Motor neuron (in vitro differentiated cells): ENCODE measurements around the gene IL1F10. TPM values are rescaled to one million over a fixed set of nuclear protein-coding genes. Genes with fewer than 3 reads are reported as not detected.
A peak's percentile ranks its signal among the peaks of the same experiment; 100 is the strongest.

ENCODE experiments used
- ATAC-seq, 8 experiments: fragments of 200-7000 bp; cut with Tn5 transposase; replicated peaks in 6 of 8; 2 replicates each; pipeline ENCODE4 v1.8.0; 2021; ENCODE audit warnings: mild to moderate bottlenecking in 8 of 8, moderate library complexity in 8 of 8
- H3K27ac ChIP-seq, 2 donors: fragments of 250-450 bp; sonication (Bioruptor Pico); 2 replicates each; pipeline ENCODE4 v1.9.0; 2021; ENCODE audit warnings: antibody characterized with exemption in 2 of 2, mild to moderate bottlenecking in 2 of 2, moderate library complexity in 1 of 2
- H3K4me1 ChIP-seq, 2 donors: fragments of 250-450 bp; sonication (Bioruptor Pico); replicated peaks in 1 of 2; 2 replicates each; pipeline ENCODE4 v1.6.1; 2021; ENCODE audit warnings: antibody characterized with exemption in 2 of 2, mild to moderate bottlenecking in 2 of 2, moderate library complexity in 1 of 2
- H3K4me3 ChIP-seq, 5 donors: fragments of 250-450 bp; sonication (Bioruptor Pico); 2 replicates each; pipeline ENCODE4 v1.9.0; 2021; ENCODE audit warnings: antibody characterized with exemption in 5 of 5, mild to moderate bottlenecking in 5 of 5, moderate library complexity in 4 of 5
- WGBS, 10 experiments: fragments of 450-650 bp; shearing (Covaris generic); methylation state at CpG; one replicate each; pipeline ENCODE4 v1.0.0; 2022; 5-methylcytosine and 5-hydroxymethylcytosine counted together
- in situ Hi-C, 9 experiments: fragments of 400-800 bp; cut with MboI; loops; one replicate each; pipeline ENCODE4 v1.15.0; 2021; ENCODE audit warnings: low sequenced_read_pairs in 9 of 9, low pct_unique_long_range_greater_than_20kb in 2 of 9; ENCODE audit not compliant: unreplicated experiment in 9 of 9
- total RNA-seq, 8 experiments: library from RNA; unstranded; fragments of 300-600 nt; gene quantifications; 2 replicates each; pipeline versions ENCODE4 v1.2.3 to v1.2.4, GENCODE V29; 2022

The IL1F10 gene
- total RNA-seq, 8 experiments from 2014 or later: 0.24 TPM; not detected in 7

DNA sequence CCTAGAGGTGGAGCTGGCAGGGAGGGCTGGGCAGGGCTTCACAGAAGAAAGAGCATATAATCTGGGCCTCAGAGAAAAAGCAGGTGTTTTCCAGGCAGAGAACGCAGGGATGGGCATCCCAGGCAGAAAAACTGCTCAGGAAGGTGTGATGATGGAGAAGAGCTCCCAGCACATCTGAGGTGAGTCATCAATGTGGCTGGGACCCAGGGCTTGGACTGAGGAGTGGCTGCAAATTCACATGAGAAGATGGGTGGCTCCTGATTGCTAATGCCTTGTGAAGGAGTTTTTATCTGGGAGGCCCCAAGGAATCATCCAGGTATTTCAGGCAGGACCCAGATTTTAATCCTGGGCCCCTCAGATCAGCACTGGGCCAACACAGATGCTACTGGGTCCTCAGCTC is 10.2 kb downstream of the IL1F10 start:
- in situ Hi-C loops: no loop called here
- Histone ChIP-seq H3K4me3 (no peak overlapping the region), H3K27ac (no peak overlapping the region), H3K4me1 (no peaks in the 10 kb centered on the region)
- 0% methylated on average over 1 of the region's 1 CpG; no CpG with 5 or more reads in 9 of the 10 experiments for WGBS, 10 experiments
- ATAC-seq: peak in 3 of 8 experiments; percentile 64 to 65 (median 64)

DNA sequence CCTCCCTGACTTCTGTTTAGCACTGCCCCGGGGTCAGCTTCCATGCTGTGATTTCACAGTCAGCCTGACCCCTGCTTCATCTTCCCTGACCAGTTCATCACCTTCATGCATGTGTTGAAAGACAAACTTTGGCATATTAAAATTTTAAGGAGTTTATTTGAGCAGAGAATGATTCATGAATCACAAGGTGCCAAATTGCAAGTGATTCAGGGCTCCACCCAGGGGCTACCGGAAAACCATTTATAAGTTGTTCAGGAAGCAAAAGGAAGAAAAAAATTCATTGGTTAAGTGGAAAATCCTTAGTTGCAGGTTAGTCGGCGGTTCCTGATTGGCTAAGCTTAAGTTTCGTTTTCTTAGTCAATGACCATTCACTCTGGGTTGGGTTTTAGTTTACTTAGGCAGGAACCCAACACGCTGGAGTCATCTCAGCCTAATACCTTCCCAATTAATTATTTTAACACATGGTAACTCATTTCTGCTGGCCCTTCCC is 10.6 kb downstream of the IL1F10 start:
- Histone ChIP-seq H3K4me1 (no peaks in the 10 kb centered on the region), H3K27ac (no peak overlapping the region), H3K4me3 (no peak overlapping the region)
- 0 to 95% (median 71%) methylated on average over 1 to 6 of the region's 6 CpGs for WGBS, 10 experiments
- in situ Hi-C loops: no loop called here
- ATAC-seq: peak in 3 of 8 experiments; percentile 56 to 72 (median 62)

DNA sequence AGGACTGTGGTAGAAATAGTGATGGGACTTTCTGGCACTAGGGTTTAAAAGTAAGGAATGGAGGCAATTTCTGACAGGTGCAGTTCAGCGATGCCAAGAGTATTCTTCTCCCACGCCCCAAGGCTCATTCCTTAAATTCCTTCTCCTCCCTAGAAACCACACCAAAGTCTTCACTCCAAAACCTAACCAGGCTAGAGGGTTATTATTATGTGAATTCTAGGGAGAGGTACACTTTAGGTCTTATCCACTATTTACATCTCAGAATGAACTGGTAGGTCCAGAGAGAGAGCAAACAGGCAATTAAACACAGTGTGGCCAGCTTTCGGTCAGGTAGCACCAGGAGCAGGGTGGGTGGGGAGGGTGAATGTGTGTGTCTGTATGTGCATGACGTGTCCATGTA is 11.4 kb downstream of the IL1F10 start:
- peak in 3 of 8 experiments; percentile 3 to 54 (median 15) for ATAC-seq
- in situ Hi-C loops: no loop called here
- no peak overlapping the region for H3K27ac ChIP-seq
- no peak overlapping the region for H3K4me3 ChIP-seq
- WGBS, 10 experiments: 7 to 100% (median 48%) methylated on average over 2 to 3 of the region's 4 CpGs; no CpG with 5 or more reads in 4 of the 10 experiments
- H3K4me1 ChIP-seq: no peaks in the 10 kb centered on the region

DNA sequence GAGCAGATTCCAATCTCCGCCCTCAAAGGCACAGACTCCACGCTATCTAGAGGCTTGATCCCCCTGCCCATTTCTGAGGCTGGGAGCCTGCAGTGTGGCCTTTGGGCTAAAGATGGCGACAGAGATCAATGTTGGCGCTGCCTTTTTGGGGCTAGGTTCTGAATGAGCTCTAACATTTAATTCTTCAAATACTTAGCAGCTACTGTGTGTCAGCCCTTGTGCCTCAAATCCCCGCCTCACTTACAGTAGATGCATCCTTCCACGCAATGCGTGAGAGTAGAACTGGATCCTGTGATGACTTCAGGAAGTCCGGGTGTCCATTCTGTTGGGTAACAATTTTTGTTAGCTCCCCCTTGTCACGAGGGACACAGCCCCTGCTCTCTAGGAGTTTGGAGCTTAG is 12.4 kb downstream of the IL1F10 start:
- in situ Hi-C loops: no loop called here
- 11 to 79% (median 40%) methylated on average over 1 to 6 of the region's 9 CpGs; no CpG with 5 or more reads in 1 of the 10 experiments for WGBS, 10 experiments
- peak in 3 of 8 experiments; percentile 1 to 45 (median 26) for ATAC-seq

DNA sequence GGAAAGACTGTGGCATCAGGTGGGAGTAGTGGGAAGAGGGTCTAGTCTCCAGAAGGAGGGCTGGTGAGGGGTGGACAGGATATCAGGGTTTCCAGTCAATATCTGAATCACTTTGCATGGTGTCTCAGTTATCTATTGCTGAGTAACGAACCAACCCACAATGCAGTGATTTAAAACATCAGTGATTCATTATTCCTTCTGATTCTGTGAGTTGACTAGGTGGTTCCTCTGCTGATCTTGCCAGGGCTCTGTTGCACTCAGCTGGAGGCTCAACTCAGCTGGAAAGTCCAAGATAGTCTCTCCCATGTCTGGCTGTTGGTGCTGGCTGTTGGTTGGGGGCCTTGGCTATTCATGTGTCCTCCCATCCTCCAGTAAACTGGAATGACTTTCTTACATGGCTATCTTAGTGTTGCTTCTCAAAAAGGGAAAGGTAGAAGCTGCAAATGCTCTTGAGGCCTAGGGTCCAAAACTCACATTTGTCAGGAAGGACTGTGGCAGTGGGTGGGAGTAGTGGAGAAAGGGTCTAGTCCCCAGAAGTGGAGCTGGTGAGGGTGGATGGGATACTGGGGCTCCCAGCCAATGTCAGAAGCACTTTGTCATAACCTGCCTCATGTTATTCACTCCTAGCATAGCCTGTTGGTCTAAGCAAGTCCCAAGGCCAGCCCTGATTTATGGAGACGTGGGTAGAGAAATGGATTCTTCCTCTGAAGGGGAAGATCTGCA is 13.9 kb downstream of the IL1F10 start:
- no peak for ATAC-seq
- in situ Hi-C loops: no loop called here
- 26 to 83% (median 45%) methylated on average over 1 to 2 of the region's 2 CpGs; no CpG with 5 or more reads in 4 of the 10 experiments for WGBS, 10 experiments
- no peak overlapping the region for H3K4me3 ChIP-seq
- no peak overlapping the region for H3K27ac ChIP-seq
- H3K4me1 ChIP-seq: no peaks in the 10 kb centered on the region

More for the DNA sequence above, 12.4 kb downstream of the IL1F10 start:
- H3K4me1 ChIP-seq: no peaks in the 10 kb centered on the region
- H3K4me3 ChIP-seq: no peak overlapping the region
- H3K27ac ChIP-seq: no peak overlapping the region

- 73 to 86% (median 77%) methylated on average over 3 to 8 of the region's 8 CpGs; no CpG with 5 or more reads in 3 of the 10 experiments for whole genome bisulfite sequencing, 10 experiments
- in situ Hi-C loops: no loop called here
- Histone ChIP-seq H3K4me3 (no peak overlapping the region), H3K4me1 (no peaks in the 10 kb centered on the region), H3K27ac (no peak overlapping the region)
- ATAC-seq: no peak
Observed at GRCh38 chr2:113083296-113083695, 15.5 kb downstream of the IL1F10 start.

DNA sequence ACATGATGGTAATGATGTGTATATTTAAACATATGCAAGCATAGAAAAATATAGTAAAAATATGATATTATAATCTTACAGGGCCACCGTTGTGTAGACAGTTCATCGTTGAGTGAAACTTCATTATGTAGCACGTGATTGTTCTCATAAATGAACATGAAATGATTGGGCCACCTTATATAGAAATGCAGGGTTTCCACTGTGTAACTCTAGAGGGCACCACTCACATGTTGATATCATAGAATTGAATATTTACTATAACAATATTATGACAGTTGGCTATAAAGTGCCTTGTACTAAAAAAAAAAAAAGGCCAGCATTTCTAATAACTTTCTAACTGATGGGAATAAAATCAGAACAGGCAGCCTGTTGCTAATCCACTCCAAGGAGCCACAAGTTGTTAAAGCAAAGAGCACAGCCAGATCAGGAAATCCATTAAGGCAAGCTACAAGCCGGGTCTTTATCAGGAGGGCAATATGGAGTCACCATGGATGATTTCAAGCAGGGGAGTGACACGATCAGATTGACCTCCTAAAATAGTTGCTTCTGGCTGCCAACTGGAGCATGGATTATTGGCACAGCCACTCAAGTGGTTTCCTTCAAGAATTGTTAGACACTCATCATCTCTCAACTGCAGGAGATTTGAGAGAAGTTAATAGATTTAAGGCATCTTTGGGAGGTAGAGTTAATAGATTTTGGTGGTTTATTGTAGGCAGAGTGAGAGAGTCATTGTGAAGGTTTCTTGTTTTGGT is 16.7 kb downstream of the IL1F10 start:
- ATAC-seq: peak in 3 of 8 experiments; percentile 9 to 50 (median 31)
- no peak overlapping the region for H3K27ac ChIP-seq
- in situ Hi-C loops: no loop called here
- no peak overlapping the region for H3K4me3 ChIP-seq
- H3K4me1 ChIP-seq: peaks cover 0 to 1% of the 10 kb centered on the region in 2 donors
- WGBS, 10 experiments: 12 to 63% (median 55%) methylated on average over 2 to 5 of the region's 5 CpGs; no CpG with 5 or more reads in 1 of the 10 experiments

DNA sequence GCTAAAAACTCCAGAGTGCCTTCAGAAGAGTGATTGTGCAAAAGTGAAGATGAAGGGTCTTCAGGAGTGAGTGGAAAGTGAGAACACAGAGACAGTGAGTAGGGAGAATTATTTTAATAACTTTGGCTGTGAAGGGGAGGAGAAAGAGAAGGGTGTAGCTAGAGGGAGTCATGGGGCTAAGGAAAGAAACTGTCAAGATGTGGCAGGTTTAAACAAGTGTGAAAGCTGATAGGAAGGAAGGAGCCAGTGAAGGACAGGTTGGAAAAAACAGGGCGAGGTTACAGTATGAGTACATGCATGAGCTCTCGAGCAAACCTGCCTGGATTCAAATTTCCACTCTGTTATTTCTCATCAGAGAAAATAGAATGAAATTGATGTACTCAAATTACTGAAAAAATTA is 17.8 kb downstream of the IL1F10 start:
- Histone ChIP-seq H3K4me1 (peaks cover 0 to 3% of the 10 kb centered on the region in 2 donors), H3K27ac (no peak overlapping the region), H3K4me3 (no peak overlapping the region)
- 28 to 88% (median 77%) methylated on average over 1 to 2 of the region's 2 CpGs; no CpG with 5 or more reads in 1 of the 10 experiments for WGBS, 10 experiments
- in situ Hi-C loops: no loop called here
- ATAC-seq: peak in 2 of 8 experiments; percentile 58 to 66

DNA sequence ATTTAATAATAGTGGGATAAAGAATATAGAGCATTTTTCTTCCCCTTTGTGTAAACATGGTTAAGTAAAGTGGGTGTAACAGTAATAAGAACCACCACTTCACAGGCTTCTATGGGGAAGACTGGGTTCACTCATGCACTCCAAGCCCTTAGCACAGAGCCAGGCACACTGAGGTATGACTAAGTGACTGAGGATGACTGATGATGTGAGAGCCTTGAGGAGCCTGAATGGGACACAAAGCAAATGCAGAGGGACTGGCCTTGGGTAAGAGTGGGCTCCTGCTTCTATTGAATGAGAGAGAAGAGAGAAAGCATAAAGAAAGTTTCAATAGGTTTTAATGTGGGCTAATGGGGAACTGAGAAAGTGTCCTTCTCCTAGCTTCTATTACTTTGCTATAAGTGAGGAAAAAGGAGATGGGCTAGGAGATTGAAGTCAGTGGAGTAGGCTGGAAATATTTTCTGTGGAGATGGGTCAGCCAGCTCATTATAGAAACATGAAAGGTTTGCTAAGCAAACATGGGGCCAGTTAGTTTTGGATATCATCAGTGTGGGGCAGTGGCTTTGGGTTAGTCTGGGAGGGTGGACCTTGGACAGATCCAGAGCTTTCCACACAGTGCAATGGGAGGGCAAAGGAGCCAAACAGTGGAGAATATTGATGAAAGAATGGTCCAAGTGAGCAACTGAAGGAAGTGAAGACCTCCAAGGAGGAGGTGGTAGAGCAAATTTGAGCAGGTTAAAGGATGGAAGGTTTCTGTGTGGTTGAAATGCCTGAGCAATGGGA is 20.6 kb downstream of the IL1F10 start:
- H3K27ac ChIP-seq: no peak overlapping the region
- ATAC-seq: no peak
- in situ Hi-C loops: no loop called here
- H3K4me1 ChIP-seq: peaks cover 0 to 3% of the 10 kb centered on the region in 2 donors
- no peak overlapping the region for H3K4me3 ChIP-seq

DNA sequence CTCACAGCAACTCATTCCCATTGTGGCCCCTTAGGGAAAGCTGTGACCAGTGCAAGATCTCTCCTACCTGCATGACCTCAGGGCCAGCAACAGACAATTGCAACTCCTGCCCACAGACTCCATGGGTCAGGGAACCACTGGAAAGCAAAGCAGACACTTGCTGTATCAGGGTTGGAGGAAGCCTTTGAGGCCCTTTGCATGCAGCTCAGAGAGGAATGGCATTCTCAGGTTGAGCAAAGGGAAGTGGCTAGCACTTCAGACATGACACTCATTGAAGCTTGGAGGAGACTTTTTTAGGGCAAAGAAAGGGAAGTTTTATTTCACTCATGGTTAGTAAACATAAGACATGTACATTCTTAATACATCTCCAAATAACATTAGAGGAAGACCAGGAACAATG is 22.1 kb downstream of the IL1F10 start:
- ATAC-seq: no peak
- in situ Hi-C loops: no loop called here
- H3K4me1 ChIP-seq: peaks cover 0 to 3% of the 10 kb centered on the region in 2 donors
- H3K4me3 ChIP-seq: no peak overlapping the region
- no peak overlapping the region for H3K27ac ChIP-seq

DNA sequence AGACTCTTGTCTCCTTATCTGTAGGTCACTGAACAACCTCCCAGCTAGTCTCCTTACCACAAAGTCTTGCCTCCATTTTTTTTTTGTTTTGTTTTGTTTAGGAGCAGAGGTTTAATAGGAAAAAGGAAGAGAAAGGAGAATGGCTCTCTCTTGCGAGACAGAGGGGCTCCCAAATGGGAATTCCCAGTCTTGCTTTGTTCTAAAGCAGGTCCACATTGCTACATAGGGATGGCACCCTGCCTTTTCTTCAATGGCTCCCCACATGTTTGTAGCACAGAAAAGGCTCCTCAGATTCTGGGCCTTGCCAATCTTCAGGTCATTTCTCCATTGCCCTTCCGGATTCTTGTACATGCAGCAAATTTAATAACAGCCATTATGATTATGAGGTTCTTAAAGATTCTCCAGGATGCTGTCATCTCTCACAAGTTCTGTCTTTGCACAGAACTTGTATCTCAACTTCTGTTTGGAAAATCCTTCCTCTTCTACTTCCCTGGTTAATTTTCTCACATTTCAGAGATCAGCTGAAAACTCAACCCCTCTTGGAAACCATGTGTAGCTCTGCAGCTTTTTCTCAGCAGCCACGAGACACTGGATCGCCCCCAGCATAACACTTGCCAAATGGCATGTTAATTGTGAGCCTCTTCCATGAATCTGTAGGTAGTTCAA is 23.6 kb downstream of the IL1F10 start:
- ATAC-seq: no peak
- H3K4me1 ChIP-seq: peaks cover 0 to 3% of the 10 kb centered on the region in 2 donors
- H3K4me3 ChIP-seq: no peak overlapping the region
- in situ Hi-C loops: no loop called here
- no peak overlapping the region for H3K27ac ChIP-seq
- 5 to 87% (median 53%) methylated on average over 2 to 4 of the region's 4 CpGs for WGBS, 10 experiments

DNA sequence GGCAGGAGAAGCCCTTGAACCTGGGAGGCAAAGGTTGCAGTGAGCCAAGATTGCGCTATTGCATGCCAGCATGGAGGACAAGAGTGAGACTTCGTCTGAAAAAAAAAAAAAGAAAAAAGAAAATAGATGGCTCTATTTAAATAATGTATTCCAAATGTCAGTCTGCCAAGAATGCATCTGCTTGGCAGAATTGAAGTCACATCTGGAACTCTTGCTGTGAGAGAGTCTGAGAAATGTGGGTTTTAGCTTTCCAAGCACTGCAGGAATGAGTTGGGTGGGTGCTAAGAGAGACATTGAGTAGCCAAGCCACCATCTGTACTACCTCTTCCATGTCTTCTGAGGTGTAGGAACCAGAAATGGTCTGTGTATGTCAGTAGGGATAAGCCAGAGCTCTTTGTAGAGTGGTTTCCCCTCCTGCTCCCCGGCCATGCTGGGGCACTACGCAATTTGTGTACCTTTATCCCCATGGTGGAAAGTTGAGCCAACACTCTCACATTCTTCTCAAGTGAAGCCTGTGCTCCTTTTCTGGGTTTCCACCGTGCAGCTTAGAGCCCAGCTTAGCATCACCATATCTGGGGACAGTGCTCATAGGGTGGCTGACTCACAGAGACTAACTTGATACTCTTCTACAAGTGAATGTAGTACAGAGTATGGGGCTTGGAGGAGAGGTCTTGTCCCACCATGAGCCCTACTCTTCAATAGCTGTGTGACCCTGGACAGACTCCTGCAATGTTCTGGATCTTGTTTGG is 25.3 kb downstream of the IL1F10 start:
- 0 to 80% (median 60%) methylated on average over 1 to 4 of the region's 5 CpGs for WGBS, 10 experiments
- ATAC-seq: peak in 3 of 8 experiments; percentile 13 to 76 (median 76)
- H3K4me1 ChIP-seq: peaks cover 0 to 3% of the 10 kb centered on the region in 2 donors
- H3K4me3 ChIP-seq: no peak overlapping the region
- in situ Hi-C loops: no loop called here
- no peak overlapping the region for H3K27ac ChIP-seq
